WTC11 (cell line): ENCODE measurements around the gene SCO2.

Experiments
- CTCF ChIP-seq: fragments of 200-600 bp; IDR thresholded peaks from 2 replicates; pipeline ENCODE4 v1.8.0; 2022; ENCODE audit warnings: antibody characterized with exemption
- ESRRA ChIP-seq: sonication (generic); formaldehyde crosslinking; IDR thresholded peaks from 2 replicates; pipeline ENCODE4 v1.8.1; 2022; ENCODE audit warnings: mild to moderate bottlenecking, missing genetic modification reagents, borderline replicate concordance
- MAX ChIP-seq: sonication (generic); formaldehyde crosslinking; IDR thresholded peaks from 2 replicates; pipeline ENCODE4 v1.8.0; 2022; ENCODE audit warnings: mild to moderate bottlenecking, missing genetic modification reagents
- OVOL2 ChIP-seq: fragments of 250-450 bp; sonication (Bioruptor Pico); IDR thresholded peaks from 2 replicates; pipeline ENCODE4 v1.9.0; 2021; ENCODE audit warnings: mild to moderate bottlenecking, borderline replicate concordance
- USF2 ChIP-seq: sonication (generic); formaldehyde crosslinking; IDR thresholded peaks from 2 replicates; pipeline ENCODE4 v1.8.1; 2023; ENCODE audit warnings: mild to moderate bottlenecking, missing genetic modification reagents, moderate library complexity
- TF ChIP-seq, protein P1 (sequence below): sonication (generic); formaldehyde crosslinking; IDR thresholded peaks from 2 replicates; pipeline ENCODE4 v1.8.0; 2022; ENCODE audit warnings: mild to moderate bottlenecking, missing genetic modification reagents
- TF ChIP-seq, protein P2 (sequence below): sonication (generic); formaldehyde crosslinking; IDR thresholded peaks from 2 replicates; pipeline ENCODE4 v1.8.1; 2023; ENCODE audit warnings: mild to moderate bottlenecking, missing genetic modification reagents

GRCh38 chr22:50561401-50562358, 36.3 kb upstream of the SCO2 start:
- TF ChIP-seq USF2: no peak
- no peak for TF ChIP-seq MAX (CRISPR knock-in tag)
- TF ChIP-seq, protein P1, sequence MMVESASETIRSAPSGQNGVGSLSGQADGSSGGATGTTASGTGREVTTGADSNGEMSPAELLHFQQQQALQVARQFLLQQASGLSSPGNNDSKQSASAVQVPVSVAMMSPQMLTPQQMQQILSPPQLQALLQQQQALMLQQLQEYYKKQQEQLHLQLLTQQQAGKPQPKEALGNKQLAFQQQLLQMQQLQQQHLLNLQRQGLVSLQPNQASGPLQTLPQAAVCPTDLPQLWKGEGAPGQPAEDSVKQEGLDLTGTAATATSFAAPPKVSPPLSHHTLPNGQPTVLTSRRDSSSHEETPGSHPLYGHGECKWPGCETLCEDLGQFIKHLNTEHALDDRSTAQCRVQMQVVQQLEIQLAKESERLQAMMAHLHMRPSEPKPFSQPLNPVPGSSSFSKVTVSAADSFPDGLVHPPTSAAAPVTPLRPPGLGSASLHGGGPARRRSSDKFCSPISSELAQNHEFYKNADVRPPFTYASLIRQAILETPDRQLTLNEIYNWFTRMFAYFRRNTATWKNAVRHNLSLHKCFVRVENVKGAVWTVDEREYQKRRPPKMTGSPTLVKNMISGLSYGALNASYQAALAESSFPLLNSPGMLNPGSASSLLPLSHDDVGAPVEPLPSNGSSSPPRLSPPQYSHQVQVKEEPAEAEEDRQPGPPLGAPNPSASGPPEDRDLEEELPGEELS (CRISPR knock-in tag): no peak
- TF ChIP-seq OVOL2 (CRISPR knock-in tag): no peak
- TF ChIP-seq CTCF: no peak
- TF ChIP-seq, protein P2, sequence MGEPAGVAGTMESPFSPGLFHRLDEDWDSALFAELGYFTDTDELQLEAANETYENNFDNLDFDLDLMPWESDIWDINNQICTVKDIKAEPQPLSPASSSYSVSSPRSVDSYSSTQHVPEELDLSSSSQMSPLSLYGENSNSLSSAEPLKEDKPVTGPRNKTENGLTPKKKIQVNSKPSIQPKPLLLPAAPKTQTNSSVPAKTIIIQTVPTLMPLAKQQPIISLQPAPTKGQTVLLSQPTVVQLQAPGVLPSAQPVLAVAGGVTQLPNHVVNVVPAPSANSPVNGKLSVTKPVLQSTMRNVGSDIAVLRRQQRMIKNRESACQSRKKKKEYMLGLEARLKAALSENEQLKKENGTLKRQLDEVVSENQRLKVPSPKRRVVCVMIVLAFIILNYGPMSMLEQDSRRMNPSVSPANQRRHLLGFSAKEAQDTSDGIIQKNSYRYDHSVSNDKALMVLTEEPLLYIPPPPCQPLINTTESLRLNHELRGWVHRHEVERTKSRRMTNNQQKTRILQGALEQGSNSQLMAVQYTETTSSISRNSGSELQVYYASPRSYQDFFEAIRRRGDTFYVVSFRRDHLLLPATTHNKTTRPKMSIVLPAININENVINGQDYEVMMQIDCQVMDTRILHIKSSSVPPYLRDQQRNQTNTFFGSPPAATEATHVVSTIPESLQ: no peak
- no peak for TF ChIP-seq ESRRA (CRISPR knock-in tag)
